B cell (primary cell): ENCODE measurements around the gene ODC1.

Source experiments
- EZH2 ChIP-seq: IDR thresholded peaks from 2 replicates; pipeline ENCODE4 v1.6.1; 2012; ENCODE audit warnings: borderline replicate concordance, low read depth, mild to moderate bottlenecking, moderate library complexity, low read length; ENCODE audit not compliant: insufficient read depth, poor library complexity, severe bottlenecking
- TF ChIP-seq, protein P1 (sequence below): fragments of 200-600 bp; IDR thresholded peaks from one replicate; pipeline ENCODE4 v1.8.0; 2022; ENCODE audit warnings: antibody characterized with exemption, mild to moderate bottlenecking

GRCh38 chr2:10449486-10449831 lies 1.3 kb upstream of the ODC1 start:
- no peak for TF ChIP-seq EZH2
- TF ChIP-seq, protein P1, sequence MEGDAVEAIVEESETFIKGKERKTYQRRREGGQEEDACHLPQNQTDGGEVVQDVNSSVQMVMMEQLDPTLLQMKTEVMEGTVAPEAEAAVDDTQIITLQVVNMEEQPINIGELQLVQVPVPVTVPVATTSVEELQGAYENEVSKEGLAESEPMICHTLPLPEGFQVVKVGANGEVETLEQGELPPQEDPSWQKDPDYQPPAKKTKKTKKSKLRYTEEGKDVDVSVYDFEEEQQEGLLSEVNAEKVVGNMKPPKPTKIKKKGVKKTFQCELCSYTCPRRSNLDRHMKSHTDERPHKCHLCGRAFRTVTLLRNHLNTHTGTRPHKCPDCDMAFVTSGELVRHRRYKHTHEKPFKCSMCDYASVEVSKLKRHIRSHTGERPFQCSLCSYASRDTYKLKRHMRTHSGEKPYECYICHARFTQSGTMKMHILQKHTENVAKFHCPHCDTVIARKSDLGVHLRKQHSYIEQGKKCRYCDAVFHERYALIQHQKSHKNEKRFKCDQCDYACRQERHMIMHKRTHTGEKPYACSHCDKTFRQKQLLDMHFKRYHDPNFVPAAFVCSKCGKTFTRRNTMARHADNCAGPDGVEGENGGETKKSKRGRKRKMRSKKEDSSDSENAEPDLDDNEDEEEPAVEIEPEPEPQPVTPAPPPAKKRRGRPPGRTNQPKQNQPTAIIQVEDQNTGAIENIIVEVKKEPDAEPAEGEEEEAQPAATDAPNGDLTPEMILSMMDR: no peak
